GM12878 (cell line): Measurements from ENCODE around the gene HEXA.
"Not testable (repeated sequence)": the region's sequence is repeated elsewhere in the genome, so short reads cannot be mapped to it uniquely, and the experiment has no call there.

ENCODE experiments used
- EZH2 ChIP-seq: IDR thresholded peaks from 2 replicates; pipeline ENCODE4 v1.6.1; 2012; ENCODE audit warnings: low read depth, mild to moderate bottlenecking, control low read depth, inconsistent platforms, low read length, borderline replicate concordance; ENCODE audit not compliant: control insufficient read depth
- TF ChIP-seq, protein P1 (sequence below), 3 experiments: IDR thresholded peaks in 2 of 3; conservative IDR thresholded peaks in 1 of 3; 2 replicates each; pipeline ENCODE4 v1.5.1; 2011; ENCODE audit warnings: low read depth in 3 of 3, low read length in 3 of 3, mild to moderate bottlenecking in 3 of 3, control low read depth in 2 of 3, moderate library complexity in 2 of 3, inconsistent platforms in 1 of 3, mixed read lengths in 1 of 3; ENCODE audit not compliant: control insufficient read depth in 2 of 3, insufficient read depth in 1 of 3; ENCODE audit errors: extremely low read depth in 1 of 3

DNA sequence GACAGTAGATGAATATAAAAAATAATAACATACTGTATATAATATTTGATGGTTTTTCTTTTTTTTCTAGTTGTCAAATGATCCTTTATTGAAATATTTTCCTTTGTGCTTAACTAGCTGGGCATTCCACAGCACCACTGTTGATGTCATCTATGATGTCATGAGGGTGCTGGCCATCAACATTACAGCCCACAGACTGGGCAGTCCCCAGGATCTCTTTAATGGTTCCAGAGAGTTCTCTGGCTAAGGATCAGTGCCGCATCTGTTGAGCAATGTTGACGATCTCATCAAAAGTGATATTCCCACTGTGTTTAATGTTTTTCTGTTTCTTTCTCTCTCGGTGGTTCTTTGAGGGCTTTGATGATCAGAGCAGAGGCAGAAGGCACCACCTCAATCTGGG is 3.3 kb upstream of the HEXA start:
- not testable (repeated sequence) for TF ChIP-seq EZH2
- TF ChIP-seq, protein P1, sequence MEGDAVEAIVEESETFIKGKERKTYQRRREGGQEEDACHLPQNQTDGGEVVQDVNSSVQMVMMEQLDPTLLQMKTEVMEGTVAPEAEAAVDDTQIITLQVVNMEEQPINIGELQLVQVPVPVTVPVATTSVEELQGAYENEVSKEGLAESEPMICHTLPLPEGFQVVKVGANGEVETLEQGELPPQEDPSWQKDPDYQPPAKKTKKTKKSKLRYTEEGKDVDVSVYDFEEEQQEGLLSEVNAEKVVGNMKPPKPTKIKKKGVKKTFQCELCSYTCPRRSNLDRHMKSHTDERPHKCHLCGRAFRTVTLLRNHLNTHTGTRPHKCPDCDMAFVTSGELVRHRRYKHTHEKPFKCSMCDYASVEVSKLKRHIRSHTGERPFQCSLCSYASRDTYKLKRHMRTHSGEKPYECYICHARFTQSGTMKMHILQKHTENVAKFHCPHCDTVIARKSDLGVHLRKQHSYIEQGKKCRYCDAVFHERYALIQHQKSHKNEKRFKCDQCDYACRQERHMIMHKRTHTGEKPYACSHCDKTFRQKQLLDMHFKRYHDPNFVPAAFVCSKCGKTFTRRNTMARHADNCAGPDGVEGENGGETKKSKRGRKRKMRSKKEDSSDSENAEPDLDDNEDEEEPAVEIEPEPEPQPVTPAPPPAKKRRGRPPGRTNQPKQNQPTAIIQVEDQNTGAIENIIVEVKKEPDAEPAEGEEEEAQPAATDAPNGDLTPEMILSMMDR (IDR thresholded peaks at IDR 0.05 in 2 of 3, conservative IDR thresholded peaks at IDR 0.05 in 1 of 3; ENCODE audit: control insufficient read depth in 2 of 3, extremely low read depth in 1 of 3, insufficient read depth in 1 of 3, low read depth in 3 of 3, low read length in 3 of 3), result not testable (repeated sequence)
